HG02938 (cell line): ENCODE results near the gene SAMM50.

Experiments used
- ATAC-seq: cut with Tn5 transposase; IDR thresholded peaks from one replicate; pipeline ENCODE4 v1.9.1; 2021; ENCODE audit warnings: mild to moderate bottlenecking, moderate library complexity; ENCODE audit not compliant: unreplicated experiment

SAMM50 gene

GRCh38 chr22:43955040-43955882, at the start of gene SAMM50:
TSS of gene SAMM50 (plus strand) at chr22:43955442. CDS start at chr22:43955578, 136 bp downstream.
- ATAC-seq, result peak; percentile 89

- ATAC-seq, result no peak
Observed at GRCh38 chr22:43905681-43906080, 49.6 kb upstream of the SAMM50 start.

- ATAC-seq, result no peak
Observed at GRCh38 chr22:43909708-43910107, 45.5 kb upstream of the SAMM50 start.

GRCh38 chr22:43910178-43910695, 45.0 kb upstream of the SAMM50 start:
- ATAC-seq, result no peak

GRCh38 chr22:43911351-43911750, 43.9 kb upstream of the SAMM50 start:
- ATAC-seq, result no peak

GRCh38 chr22:43917521-43917920, 37.7 kb upstream of the SAMM50 start:
- ATAC-seq, result no peak

GRCh38 chr22:43919106-43919973, 35.9 kb upstream of the SAMM50 start:
- ATAC-seq, result no peak

GRCh38 chr22:43921370-43921769, 33.9 kb upstream of the SAMM50 start:
- no peak for ATAC-seq

GRCh38 chr22:43922123-43922522, 33.1 kb upstream of the SAMM50 start:
- no peak for ATAC-seq

GRCh38 chr22:43923191-43923590, 32.1 kb upstream of the SAMM50 start:
- no peak for ATAC-seq

- ATAC-seq, result no peak
Observed at GRCh38 chr22:43923631-43924464, 31.4 kb upstream of the SAMM50 start, which contains the start of gene PNPLA3. TSS of gene PNPLA3 (plus strand) at chr22:43923805. CDS start at chr22:43923912, 107 bp downstream.

GRCh38 chr22:43924877-43925276, 30.4 kb upstream of the SAMM50 start:
- ATAC-seq, result no peak

- no peak for ATAC-seq
Observed at GRCh38 chr22:43925433-43926348, 29.6 kb upstream of the SAMM50 start.

- ATAC-seq, result no peak
Observed at GRCh38 chr22:43926349-43926710, 28.9 kb upstream of the SAMM50 start.

- ATAC-seq, result no peak
Observed at GRCh38 chr22:43928468-43928867, 26.8 kb upstream of the SAMM50 start.

GRCh38 chr22:43928908-43929307, 26.3 kb upstream of the SAMM50 start:
- no peak for ATAC-seq

GRCh38 chr22:43931771-43932170, 23.5 kb upstream of the SAMM50 start:
- ATAC-seq, result no peak

GRCh38 chr22:43941449-43941848, 13.8 kb upstream of the SAMM50 start:
- ATAC-seq, result no peak

- no peak for ATAC-seq
Observed at GRCh38 chr22:43944670-43945430, 10.4 kb upstream of the SAMM50 start.
